Activated CD8-positive, alpha-beta memory T cell treated with anti-CD3 and anti-CD28 coated beads, Interleukin-2, amount 50 U/mL, for 1 hour (primary cell): ENCODE results near the gene ZNF692.
"Not testable (repeated sequence)": the region's sequence is repeated elsewhere in the genome, so short reads cannot be mapped to it uniquely, and the experiment has no call there.

Source experiments
- DNase-seq: peaks from one replicate; pipeline ENCODE4 v3.0.0-alpha.2; 2020; ENCODE audit errors: extremely low read depth

The ZNF692 gene

GRCh38 chr1:248808876-248809275 is 50.0 kb downstream of the ZNF692 start:
- no peak for DNase-seq

DNA sequence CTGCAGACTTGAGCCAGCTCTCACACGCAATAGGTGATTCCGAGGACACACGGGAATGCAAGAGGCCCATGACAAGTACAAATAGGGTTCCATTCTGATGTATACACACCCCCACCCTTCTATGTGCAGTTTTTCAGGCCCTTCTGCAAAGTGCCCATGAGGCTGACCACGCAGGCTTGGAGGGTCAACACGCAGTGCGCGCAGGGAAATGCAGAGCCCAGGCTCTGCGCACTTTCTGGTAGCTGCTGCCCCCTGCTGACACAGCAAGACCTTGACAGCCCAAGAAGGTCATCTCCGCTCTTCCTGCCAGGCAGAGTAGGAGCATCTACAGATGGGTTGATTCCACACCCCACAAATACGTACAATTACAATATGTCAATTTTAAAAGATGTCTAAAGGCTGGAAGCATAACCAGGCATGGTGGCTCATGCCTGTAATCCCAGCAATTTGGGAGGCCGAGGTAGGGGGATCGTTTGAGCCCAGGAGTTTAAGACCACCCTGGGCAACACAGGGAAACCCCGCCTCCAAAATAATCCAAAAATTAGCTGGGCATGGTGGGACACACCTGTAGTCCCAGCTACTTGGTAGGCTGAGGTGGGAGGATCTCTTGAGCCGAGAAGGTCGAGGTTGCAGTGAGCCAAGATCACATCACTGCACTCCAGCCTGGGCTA is 51.7 kb downstream of the ZNF692 start:
- DNase-seq = no peak

DNA sequence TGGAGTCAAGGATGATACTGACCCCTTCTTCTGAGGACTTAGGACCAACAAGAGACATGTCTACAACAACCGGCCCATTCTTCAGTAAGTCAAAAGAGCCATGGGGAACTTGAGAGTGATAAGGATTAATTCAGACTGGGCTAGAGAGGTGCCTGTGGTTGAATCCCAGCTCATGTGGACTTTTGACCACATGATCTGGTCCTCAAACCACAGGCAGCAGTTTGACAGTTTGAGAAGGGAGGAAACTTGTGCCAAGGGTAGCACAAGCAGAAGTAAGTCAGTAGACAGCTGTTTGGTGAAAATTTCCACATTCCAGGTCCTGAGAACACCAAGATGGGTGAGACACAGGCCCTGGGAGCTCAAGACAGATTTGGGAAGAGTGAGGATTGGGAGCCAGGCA is 53.0 kb downstream of the ZNF692 start:
- no peak for DNase-seq

DNA sequence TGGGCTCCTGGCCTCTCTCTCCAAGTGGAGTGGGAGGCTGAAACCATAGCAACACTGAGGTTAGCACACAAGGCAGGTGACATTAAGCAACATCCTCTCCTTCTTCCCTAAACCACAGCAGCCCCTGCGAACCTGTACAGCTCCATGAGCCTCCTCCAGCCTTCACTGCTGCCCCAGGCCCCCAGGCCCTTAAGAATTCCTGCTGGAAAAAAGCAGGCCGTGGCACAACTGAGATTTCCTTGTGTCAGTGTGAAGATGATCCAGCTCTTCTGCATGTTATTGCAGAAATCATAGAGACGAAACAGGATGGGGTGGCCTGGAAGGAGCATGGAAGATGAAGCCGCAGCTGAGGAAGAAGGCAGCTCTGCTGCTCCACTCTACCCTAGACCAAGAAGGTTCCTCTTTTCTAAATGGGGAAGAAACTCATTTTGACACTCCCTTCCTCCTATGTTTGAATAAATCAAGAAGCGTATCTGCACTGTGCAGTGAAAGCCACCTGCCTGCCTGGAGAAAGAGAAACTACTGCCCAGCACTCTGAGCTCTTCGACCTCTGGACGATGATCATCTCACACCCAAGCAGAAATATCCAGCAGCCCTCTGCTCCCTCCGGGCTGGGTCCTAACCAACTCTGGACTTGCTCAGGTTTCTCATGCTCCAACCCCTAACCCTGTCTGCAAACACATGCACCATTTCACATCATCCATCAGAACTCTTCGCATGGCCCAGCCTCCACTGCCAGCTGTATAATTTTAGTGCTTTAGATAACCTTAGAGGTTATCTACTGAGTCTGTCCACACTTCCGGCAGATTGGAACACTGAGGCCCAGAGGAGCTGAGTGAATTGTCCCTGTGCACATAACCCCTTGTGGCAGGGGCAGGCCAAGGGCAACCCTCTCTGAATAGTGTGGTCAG is 53.9 kb downstream of the ZNF692 start:
- DNase-seq = no peak

DNA sequence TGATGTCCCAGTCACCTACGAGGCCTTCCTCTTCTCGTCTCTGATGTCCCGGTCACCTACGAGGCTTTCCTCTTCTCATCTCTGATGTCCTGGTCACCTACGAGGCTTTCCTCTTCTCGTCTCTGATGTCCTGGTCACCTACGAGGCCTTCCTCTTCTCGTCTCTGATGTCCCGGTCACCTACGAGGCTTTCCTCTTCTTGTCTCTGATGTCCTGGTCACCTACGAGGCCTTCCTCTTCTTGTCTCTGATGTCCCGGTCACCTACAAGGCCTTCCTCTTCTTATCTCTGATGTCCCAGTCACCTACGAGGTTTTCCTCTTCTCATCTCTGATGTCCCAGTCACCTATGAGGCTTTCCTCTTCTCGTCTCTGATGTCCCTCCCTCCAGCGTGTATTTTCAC is 55.4 kb downstream of the ZNF692 start:
- not testable (repeated sequence) for DNase-seq

DNA sequence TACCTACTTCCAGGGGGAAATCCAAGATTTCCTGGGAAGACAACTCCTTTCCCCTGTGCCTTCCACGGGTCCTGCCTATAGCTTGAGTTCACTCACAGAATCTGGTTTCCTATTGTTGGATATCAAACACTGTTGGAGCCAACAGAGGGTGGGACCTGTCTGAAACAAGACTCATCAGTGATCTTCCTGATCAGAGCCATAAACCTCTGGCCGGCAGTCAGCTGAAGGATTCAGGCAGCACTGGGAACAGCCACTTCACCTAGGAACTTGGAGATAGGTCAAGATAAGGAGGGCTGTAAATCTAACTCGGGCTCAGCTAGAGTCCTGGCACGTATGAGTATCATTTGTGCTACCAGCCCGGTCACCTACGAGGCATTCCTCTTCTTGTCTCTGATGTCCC is 56.4 kb downstream of the ZNF692 start:
- no peak for DNase-seq

- no peak for DNase-seq
Observed at GRCh38 chr1:248800459-248800858, 58.4 kb downstream of the ZNF692 start.
